Amygdala (tissue), 56 donors: Measurements from ENCODE around the gene ARMC6.
A peak's percentile ranks its signal among the peaks of the same experiment; 100 is the strongest.
"Not testable (repeated sequence)": the region's sequence is repeated elsewhere in the genome, so short reads cannot be mapped to it uniquely, and the experiment has no call there.

Experiments
- DNase-seq, 56 donors: peaks; one replicate each; lab custom pipeline; 2025; lab: John Stamatoyannopoulos, UW

The ARMC6 gene

DNA sequence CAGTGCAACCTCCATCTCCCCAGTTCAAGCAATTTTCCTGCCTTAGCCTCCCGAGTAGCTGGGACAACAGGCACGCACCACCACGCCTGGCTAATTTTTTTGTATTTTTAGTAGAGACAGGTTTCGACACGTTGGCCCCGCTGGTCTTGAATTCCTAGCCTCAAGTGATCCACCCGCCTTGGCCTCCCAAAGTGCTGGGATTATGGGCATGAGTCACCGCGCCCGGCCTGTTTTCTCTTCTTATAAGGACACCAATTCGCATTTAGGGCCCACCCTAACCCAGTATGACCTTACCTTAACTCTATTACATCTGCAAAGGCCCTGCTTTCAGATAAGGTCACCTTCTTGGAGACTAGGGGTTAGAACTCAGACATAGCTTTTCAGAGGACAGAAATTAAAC, 69.8 kb downstream of the ARMC6 start:
- DNase-seq, result no peak

DNA sequence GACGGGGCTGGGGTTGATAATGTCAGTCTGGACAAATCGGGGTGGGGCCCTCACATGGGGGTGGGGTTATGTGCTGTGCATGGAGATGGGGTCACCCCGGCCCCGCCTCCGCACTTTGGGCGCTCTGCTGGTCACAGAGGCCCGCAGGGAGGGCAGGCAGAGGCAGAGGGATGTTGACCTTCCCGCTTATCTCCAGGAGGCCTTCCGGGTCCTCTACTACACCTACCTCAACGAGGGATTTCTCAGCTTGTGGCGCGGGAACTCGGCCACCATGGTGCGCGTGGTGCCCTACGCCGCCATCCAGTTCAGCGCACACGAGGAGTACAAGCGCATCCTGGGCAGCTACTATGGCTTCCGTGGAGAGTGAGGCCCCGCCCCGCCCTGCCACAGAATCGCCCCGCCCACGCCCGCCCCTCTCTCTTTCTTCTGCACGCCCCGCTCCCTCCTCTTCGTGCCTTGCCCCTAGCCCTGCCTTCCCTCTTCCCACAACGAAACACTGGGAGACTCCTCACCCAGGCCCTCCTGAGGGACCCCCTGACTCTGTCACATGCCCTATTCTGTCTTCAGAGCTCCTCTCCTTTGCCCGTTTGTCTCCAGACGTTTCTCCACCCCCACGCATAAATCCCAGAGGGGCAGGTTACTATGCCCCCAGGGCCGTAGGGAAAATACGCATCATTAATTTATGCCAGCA, 72.1 kb downstream of the ARMC6 start:
- peak in 7 of 56 donors; percentile 8 to 21 (median 11) for DNase-seq

DNA sequence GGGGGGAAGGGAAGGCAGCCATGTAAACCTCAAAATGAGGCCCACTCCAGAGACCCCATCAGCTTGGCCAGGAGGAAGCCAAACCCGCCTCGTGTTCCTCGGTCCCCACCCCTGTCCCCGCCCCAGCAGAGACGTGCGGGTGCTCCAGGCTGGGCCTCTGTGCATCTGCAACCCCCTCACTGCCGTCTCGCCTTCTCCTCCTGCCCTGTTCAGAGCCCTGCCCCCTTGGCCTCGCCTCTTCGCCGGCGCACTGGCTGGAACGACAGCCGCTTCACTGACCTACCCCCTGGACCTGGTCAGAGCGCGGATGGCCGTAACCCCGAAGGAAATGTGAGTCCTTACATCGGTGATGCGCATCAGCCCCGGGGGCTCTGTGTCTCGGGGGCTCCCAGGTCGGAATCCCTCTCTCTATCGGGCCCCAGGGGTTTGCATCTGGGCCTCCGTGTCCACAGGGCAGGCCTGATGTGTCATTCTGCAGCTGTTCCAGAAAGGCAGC, 72.7 kb downstream of the ARMC6 start:
- DNase-seq, result no peak

DNA sequence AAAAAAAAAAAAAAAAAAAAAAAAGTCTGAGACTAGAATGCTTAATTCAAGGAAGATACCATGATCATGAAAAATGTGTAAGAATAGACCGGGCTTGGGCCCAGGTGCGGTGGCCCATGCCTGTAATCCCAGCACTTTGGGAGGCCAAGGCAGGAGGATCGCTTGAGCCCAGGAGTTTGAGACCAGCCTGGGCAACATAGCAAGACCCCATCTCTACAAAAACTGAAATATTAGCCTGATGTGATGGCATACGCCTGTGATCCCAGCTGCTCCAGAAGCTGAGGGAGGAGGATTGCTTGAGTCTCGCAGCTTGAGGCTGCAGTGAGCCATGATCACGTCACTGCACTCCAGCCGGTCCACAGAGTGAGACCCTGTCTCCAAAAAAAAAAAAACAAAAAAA, 73.5 kb downstream of the ARMC6 start:
- DNase-seq, result not testable (repeated sequence)

DNA sequence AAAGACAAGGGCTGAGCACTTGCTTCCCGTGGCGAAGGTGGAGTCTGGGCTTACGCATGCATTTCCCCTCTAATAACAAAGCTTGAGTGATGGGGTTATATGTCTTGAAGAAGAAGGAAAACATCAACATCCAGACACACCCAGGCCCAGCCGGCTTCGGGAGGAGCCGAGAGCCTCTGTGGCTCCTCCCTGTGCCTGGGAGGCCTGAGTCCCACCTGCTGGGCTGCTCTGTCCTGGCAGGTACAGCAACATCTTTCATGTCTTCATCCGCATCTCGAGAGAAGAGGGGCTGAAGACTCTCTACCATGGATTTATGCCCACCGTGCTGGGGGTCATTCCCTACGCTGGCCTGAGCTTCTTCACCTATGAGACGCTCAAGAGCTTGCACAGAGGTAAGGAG, 74.3 kb downstream of the ARMC6 start:
- DNase-seq, result no peak
